SK-N-MC (cell line): ENCODE measurements around the gene WNT7A.

ENCODE experiments used
- DNase-seq: peaks from one replicate; pipeline ENCODE4 v3.0.0-alpha.2; 2011; ENCODE audit warnings: low read depth, low spot score
- H3K27ac ChIP-seq: fragments of 200-600 bp; sonication (generic); 2 replicates; pipeline ENCODE4 v1.5.1; 2016; ENCODE audit warnings: mixed run types
- H3K36me3 ChIP-seq: fragments of 200-600 bp; sonication (generic); 2 replicates; pipeline ENCODE4 v1.6.1; 2017; ENCODE audit warnings: antibody characterized with exemption, low read length, mixed read lengths; ENCODE audit not compliant: insufficient read depth
- H3K4me3 ChIP-seq: fragments of 200-600 bp; sonication (generic); 2 replicates; pipeline ENCODE4 v1.5.1; 2016
- H3K9ac ChIP-seq: fragments of 200-600 bp; sonication (generic); 2 replicates; pipeline ENCODE4 v1.8.0; 2017; ENCODE audit warnings: mixed run types, mixed read lengths; ENCODE audit not compliant: insufficient read length
- H3K9me3 ChIP-seq: fragments of 200-600 bp; sonication (generic); 2 replicates; pipeline ENCODE4 v1.6.1; 2017; ENCODE audit warnings: low read depth, mild to moderate bottlenecking, antibody characterized with exemption, low read length, moderate library complexity, mixed read lengths
- EZH2 ChIP-seq: fragments of 200-600 bp; sonication (generic); IDR thresholded peaks from one replicate; pipeline ENCODE4 v1.6.1; 2017; ENCODE audit warnings: antibody characterized with exemption
- FOXP2 ChIP-seq: optimal IDR thresholded peaks from 2 replicates; pipeline ENCODE3; 2011; ENCODE audit warnings: mild to moderate bottlenecking, moderate library complexity; ENCODE audit not compliant: insufficient read depth; ENCODE audit errors: extremely low read length, control extremely low read depth
- POLR2AphosphoS5 ChIP-seq: IDR thresholded peaks from 2 replicates; pipeline ENCODE4 v1.6.1; 2012; ENCODE audit warnings: mild to moderate bottlenecking, low read depth, low read length, borderline replicate concordance

WNT7A gene

GRCh38 chr3:13772885-13773745 is 106.8 kb downstream of the WNT7A start:
- Histone ChIP-seq H3K9ac (no peak overlapping the region), H3K4me3 (no peak overlapping the region), H3K9me3 (no peaks in the 10 kb centered on the region), H3K27ac (no peak overlapping the region), H3K36me3 (no peaks in the 10 kb centered on the region)
- no peak for DNase-seq
- TF ChIP-seq POLR2AphosphoS5: no peak
- TF ChIP-seq FOXP2: no peak
- no peak for TF ChIP-seq EZH2

DNA sequence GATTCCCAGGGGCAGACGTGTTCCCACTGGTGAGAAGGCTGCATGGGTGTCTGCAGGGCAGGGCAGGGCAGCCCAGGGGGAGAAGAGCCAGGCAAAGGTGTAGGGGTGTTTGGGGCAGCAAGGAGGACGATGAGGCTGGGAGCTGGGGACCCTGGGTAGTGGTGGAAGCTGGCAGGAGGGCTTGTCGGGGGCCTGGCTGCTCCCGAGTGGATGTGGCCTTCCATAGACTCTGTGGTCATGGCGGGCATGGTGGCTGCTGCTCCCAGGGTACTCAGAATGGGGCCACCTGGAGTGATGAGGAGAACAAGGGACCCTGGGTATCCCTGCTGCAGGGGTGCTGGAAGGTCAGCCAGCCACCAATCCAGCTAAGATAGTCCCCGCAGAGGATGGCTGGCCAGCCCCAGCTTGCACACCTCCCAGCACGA is 107.5 kb downstream of the WNT7A start:
- DNase-seq: no peak
- TF ChIP-seq POLR2AphosphoS5 (no peak), FOXP2 (no peak), EZH2 (no peak)
- Histone ChIP-seq H3K4me3 (no peak overlapping the region), H3K27ac (no peak overlapping the region), H3K9ac (no peak overlapping the region), H3K9me3 (no peaks in the 10 kb centered on the region), H3K36me3 (no peaks in the 10 kb centered on the region)

DNA sequence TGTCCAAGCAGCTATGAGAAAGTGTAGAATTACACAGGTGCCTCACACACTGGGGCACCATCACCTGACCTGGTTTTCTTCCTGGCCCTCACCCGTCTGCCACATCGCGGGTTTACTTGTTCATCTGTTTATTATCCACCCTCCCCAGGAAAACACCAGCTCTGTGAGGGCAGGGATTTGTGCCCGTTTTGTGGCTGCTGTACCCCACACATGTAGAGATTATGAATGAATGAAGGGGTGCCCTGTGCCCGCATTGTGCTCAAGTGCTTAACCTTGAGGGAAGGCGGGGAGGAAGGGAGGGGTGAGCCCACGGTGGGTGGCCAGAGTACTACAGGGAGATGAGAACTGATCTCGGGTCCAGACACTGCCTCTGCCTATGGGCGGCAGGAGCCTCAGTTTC is 108.4 kb downstream of the WNT7A start:
- no peak overlapping the region for H3K27ac ChIP-seq
- DNase-seq: no peak
- H3K9ac ChIP-seq: no peak overlapping the region
- H3K4me3 ChIP-seq: no peak overlapping the region
- no peak for TF ChIP-seq POLR2AphosphoS5
- TF ChIP-seq EZH2: no peak
- TF ChIP-seq FOXP2: no peak
- no peaks in the 10 kb centered on the region for H3K36me3 ChIP-seq
- H3K9me3 ChIP-seq: no peaks in the 10 kb centered on the region

DNA sequence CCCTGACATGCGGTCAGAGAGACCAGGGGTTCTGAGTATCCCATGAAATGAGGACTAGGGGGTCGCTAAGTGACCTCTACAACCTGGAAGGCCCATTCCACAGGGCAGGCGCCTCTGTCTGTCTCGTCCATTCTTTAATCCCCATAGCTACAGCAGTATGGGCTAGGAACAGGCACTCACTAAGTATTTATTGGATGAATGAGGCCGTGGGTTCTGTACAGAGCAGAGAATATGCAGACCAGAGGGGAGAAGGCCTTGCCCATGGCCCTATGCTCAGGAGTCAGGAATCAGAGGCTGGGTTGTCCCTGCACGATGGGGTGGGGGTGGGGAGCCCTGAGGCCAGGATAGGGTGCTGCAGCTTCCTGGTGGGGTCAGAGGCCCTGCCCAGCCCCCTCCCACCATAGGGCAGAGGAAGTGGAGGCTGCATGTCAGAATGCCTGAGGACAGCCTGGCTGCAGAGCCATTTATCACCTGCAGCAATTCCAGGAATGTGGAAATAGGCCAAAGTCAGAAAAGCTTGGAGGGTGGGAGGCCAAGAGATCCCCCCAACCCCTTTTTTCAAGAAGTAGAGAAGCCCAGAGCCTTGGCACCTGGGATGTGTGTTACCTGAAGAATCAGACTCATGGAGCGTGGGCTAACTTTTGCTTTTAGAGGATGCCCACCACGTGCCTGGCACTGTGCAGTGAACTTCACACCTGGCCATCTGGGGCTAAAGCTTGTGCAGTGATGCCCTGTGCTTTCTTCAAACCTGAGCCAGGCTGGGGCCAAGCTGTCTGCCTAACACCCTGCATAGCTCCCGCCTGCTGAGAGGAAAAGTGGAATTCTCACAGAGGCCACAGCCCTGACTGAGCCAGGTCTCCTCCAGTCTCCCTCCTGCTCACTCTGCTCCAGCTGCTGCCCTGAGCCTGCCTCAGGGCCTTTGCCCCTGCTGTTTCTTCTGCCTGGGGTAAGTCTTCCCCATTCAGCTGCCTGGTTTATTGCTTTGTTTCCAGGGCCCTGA is 109.4 kb downstream of the WNT7A start:
- no peaks in the 10 kb centered on the region for H3K36me3 ChIP-seq
- no peak for DNase-seq
- no peak overlapping the region for H3K27ac ChIP-seq
- no peak overlapping the region for H3K9ac ChIP-seq
- no peaks in the 10 kb centered on the region for H3K9me3 ChIP-seq
- TF ChIP-seq POLR2AphosphoS5: no peak
- TF ChIP-seq EZH2: no peak
- TF ChIP-seq FOXP2: no peak
- no peak overlapping the region for H3K4me3 ChIP-seq

DNA sequence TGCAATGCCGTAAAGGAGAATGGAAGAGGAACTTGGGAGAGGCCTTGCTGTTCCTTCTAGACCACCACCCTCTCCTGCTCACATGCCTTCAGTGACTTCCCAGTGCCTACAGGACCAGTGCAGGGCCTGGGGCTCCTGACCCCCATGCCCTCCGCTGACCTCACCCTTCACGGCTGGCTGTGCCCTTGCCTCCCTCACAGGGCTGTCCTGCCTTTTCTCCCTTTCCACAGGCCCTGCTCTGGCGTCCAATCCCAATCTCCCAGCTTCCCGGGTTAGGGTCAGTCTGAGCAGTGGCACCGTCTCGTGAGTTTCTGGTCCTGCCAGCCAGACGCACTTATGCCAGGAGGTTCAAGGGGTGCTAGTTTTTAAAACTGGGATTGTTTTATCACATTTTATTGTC is 110.4 kb downstream of the WNT7A start:
- H3K4me3 ChIP-seq: no peak overlapping the region
- no peaks in the 10 kb centered on the region for H3K9me3 ChIP-seq
- TF ChIP-seq EZH2 (no peak), POLR2AphosphoS5 (no peak), FOXP2 (no peak)
- H3K36me3 ChIP-seq: no peaks in the 10 kb centered on the region
- DNase-seq: no peak
- H3K9ac ChIP-seq: no peak overlapping the region
- H3K27ac ChIP-seq: no peak overlapping the region

DNA sequence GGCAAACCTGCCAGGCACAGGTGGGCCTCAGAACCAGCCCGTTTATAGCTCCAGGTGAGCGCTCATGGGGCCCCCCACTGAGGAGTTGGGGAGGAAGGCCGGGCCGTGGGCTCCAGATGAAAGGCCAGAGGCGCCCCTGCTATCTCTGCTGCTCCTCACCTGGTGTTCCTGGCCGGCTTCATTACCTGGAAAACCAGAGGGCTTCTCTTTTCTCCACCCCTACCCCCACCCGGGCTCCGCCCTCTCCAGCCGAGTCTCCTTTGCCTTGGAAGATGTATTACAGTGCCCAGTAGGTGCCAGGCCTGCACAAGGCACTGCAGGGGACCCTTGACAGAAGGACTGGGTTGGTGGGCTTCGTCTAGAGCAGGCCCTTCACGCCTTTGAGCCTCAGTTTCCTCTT is 111.4 kb downstream of the WNT7A start:
- no peaks in the 10 kb centered on the region for H3K9me3 ChIP-seq
- no peak for DNase-seq
- TF ChIP-seq POLR2AphosphoS5 (no peak), EZH2 (no peak), FOXP2 (no peak)
- H3K9ac ChIP-seq: no peak overlapping the region
- H3K27ac ChIP-seq: no peak overlapping the region
- H3K36me3 ChIP-seq: no peaks in the 10 kb centered on the region
- no peak overlapping the region for H3K4me3 ChIP-seq

- Histone ChIP-seq H3K9ac (no peak overlapping the region), H3K9me3 (no peaks in the 10 kb centered on the region), H3K4me3 (no peak overlapping the region), H3K27ac (no peak overlapping the region), H3K36me3 (no peaks in the 10 kb centered on the region)
- TF ChIP-seq EZH2: no peak
- TF ChIP-seq POLR2AphosphoS5: no peak
- no peak for TF ChIP-seq FOXP2
- DNase-seq: no peak
Measured at GRCh38 chr3:13767896-13768295, 112.0 kb downstream of the WNT7A start.

- no peak for TF ChIP-seq FOXP2
- TF ChIP-seq POLR2AphosphoS5: no peak
- TF ChIP-seq EZH2: no peak
- H3K4me3 ChIP-seq: no peak overlapping the region
- no peaks in the 10 kb centered on the region for H3K9me3 ChIP-seq
- DNase-seq: no peak
- no peak overlapping the region for H3K9ac ChIP-seq
- H3K27ac ChIP-seq: no peak overlapping the region
- H3K36me3 ChIP-seq: no peaks in the 10 kb centered on the region
Measured at GRCh38 chr3:13767030-13767429, 112.8 kb downstream of the WNT7A start.
